NT2/D1 (cell line): ENCODE results near the gene ABCC8.

Experiments used
- SUZ12 ChIP-seq: IDR thresholded peaks from 2 replicates; pipeline ENCODE4 v1.6.1; 2011; ENCODE audit not compliant: insufficient read length, insufficient read depth; ENCODE audit errors: extremely low read depth
- YY1 ChIP-seq: IDR thresholded peaks from 2 replicates; pipeline ENCODE4 v1.6.1; 2011; ENCODE audit not compliant: insufficient read length, insufficient read depth

- no peak for TF ChIP-seq YY1
- TF ChIP-seq SUZ12: no peak
Measured at GRCh38 chr11:17488563-17488962, 11.9 kb upstream of the ABCC8 start.
